IMR-90 (cell line): ENCODE measurements around the gene SCN10A.
A peak's percentile ranks its signal among the peaks of the same experiment; 100 is the strongest.

Source experiments
- CTCF ChIP-seq: conservative IDR thresholded peaks from 2 replicates; pipeline ENCODE4 v1.5.1; 2012; ENCODE audit warnings: mild to moderate bottlenecking, low read depth, low read length, improper control_type of control experiment
- MAZ ChIP-seq: IDR thresholded peaks from 2 replicates; pipeline ENCODE4 v1.6.1; 2012; ENCODE audit warnings: low read depth, mild to moderate bottlenecking, low read length, improper control_type of control experiment, moderate library complexity, borderline replicate concordance
- MXI1 ChIP-seq: IDR thresholded peaks from 2 replicates; pipeline ENCODE4 v1.6.1; 2012; ENCODE audit warnings: low read depth, mild to moderate bottlenecking, low read length, moderate library complexity, borderline replicate concordance
- POLR2A ChIP-seq: IDR thresholded peaks from 2 replicates; pipeline ENCODE4 v1.6.1; 2012; ENCODE audit warnings: mild to moderate bottlenecking, low read depth, low read length
- SMC3 ChIP-seq: fragments of 150-350 bp; IDR thresholded peaks from 2 replicates; pipeline ENCODE4 v1.6.1; 2016; ENCODE audit warnings: low read depth, mild to moderate bottlenecking, antibody characterized with exemption, low read length, moderate library complexity

- no peak for TF ChIP-seq POLR2A
- TF ChIP-seq CTCF, result no peak
- peak; percentile 60; the same call in 1 of the 2 replicates for TF ChIP-seq MAZ
- no peak for TF ChIP-seq MXI1
- TF ChIP-seq SMC3, result no peak
Observed at GRCh38 chr3:38834110-38834509, 18.1 kb upstream of the SCN10A start.
